WTC11 (cell line): ENCODE measurements around the gene GLE1. TPM values are rescaled to one million over a fixed set of nuclear protein-coding genes. Genes with fewer than 3 reads are reported as not detected.
A peak's percentile ranks its signal among the peaks of the same experiment; 100 is the strongest.

Experiments
- ATAC-seq: fragments of 200-7000 bp; cut with Tn5 transposase; 2 replicates; pipeline ENCODE4 v1.10.0; 2021; ENCODE audit warnings: mild to moderate bottlenecking, moderate library complexity
- CTCF ChIA-PET: fragments of 300-600 bp; sonication (Branson Sonifier 250); formaldehyde crosslinking; loops from one replicate; lab custom pipeline; 2021; ENCODE audit warnings: antibody characterized with exemption; lab: Charles Lee
- POLR2A ChIA-PET: fragments of 350-600 bp; sonication (Branson Sonifier 250); formaldehyde crosslinking; loops from one replicate; lab custom pipeline; 2021; ENCODE audit warnings: antibody characterized with exemption; lab: Charles Lee
- DNase-seq: peaks from one replicate; pipeline ENCODE4 v3.0.0; 2021; ENCODE audit warnings: low spot score
- H3K27ac Mint-ChIP-seq: 2 replicates; pipeline ENCODE4 v1.8.0; 2021; ENCODE audit warnings: mixed read lengths
- H3K27me3 Mint-ChIP-seq: 2 replicates; pipeline ENCODE4 v1.8.0; 2021; ENCODE audit warnings: low read depth, mild to moderate bottlenecking, moderate library complexity, mixed read lengths
- H3K36me3 Mint-ChIP-seq: 2 replicates; pipeline ENCODE4 v1.8.0; 2021; ENCODE audit warnings: mixed read lengths
- H3K4me1 Mint-ChIP-seq: 2 replicates; pipeline ENCODE4 v1.8.0; 2022; ENCODE audit warnings: mixed read lengths
- H3K4me3 Mint-ChIP-seq: 2 replicates; pipeline ENCODE4 v1.8.0; 2021; ENCODE audit warnings: mild to moderate bottlenecking, moderate library complexity, mixed read lengths
- H3K9me3 Mint-ChIP-seq: 2 replicates; pipeline ENCODE4 v1.8.0; 2021; ENCODE audit warnings: mixed read lengths
- AFF4 ChIP-seq: sonication (generic); formaldehyde crosslinking; IDR thresholded peaks from 2 replicates; pipeline ENCODE4 v1.8.1; 2023; ENCODE audit warnings: mild to moderate bottlenecking, missing genetic modification reagents, borderline replicate concordance
- ARID4B ChIP-seq: sonication (generic); formaldehyde crosslinking; IDR thresholded peaks from 2 replicates; pipeline ENCODE4 v1.8.0; 2023; ENCODE audit warnings: missing genetic modification reagents, mild to moderate bottlenecking, borderline replicate concordance
- ATF6 ChIP-seq: sonication (generic); formaldehyde crosslinking; IDR thresholded peaks from 2 replicates; pipeline ENCODE4 v1.8.1; 2023; ENCODE audit warnings: mild to moderate bottlenecking, missing genetic modification reagents
- FOXJ3 ChIP-seq: sonication (generic); formaldehyde crosslinking; IDR thresholded peaks from 2 replicates; pipeline ENCODE4 v1.9.0; 2021; ENCODE audit warnings: missing genetic modification reagents, mild to moderate bottlenecking, borderline replicate concordance
- GRHL2 ChIP-seq: fragments of 250-450 bp; sonication (Bioruptor Pico); IDR thresholded peaks from 2 replicates; pipeline ENCODE4 v1.8.0; 2022; ENCODE audit warnings: mild to moderate bottlenecking, moderate library complexity; ENCODE audit not compliant: insufficient replicate concordance, severe bottlenecking
- MLX ChIP-seq: sonication (generic); formaldehyde crosslinking; IDR thresholded peaks from 2 replicates; pipeline ENCODE4 v1.8.1; 2023; ENCODE audit warnings: mild to moderate bottlenecking, missing genetic modification reagents, moderate library complexity
- NFATC4 ChIP-seq: fragments of 250-450 bp; sonication (Bioruptor Pico); IDR thresholded peaks from 2 replicates; pipeline ENCODE4 v1.9.0; 2021; ENCODE audit warnings: mild to moderate bottlenecking
- NR3C1 ChIP-seq: sonication (generic); formaldehyde crosslinking; conservative IDR thresholded peaks from 2 replicates; pipeline ENCODE4 v1.8.1; 2023; ENCODE audit warnings: low read depth, mild to moderate bottlenecking, missing genetic modification reagents
- PREB ChIP-seq: sonication (generic); formaldehyde crosslinking; IDR thresholded peaks from 2 replicates; pipeline ENCODE4 v1.8.1; 2022; ENCODE audit warnings: mild to moderate bottlenecking, missing genetic modification reagents, moderate library complexity, borderline replicate concordance
- SMAD4 ChIP-seq: sonication (generic); formaldehyde crosslinking; IDR thresholded peaks from 2 replicates; pipeline ENCODE4 v1.8.0; 2022; ENCODE audit warnings: mild to moderate bottlenecking, missing genetic modification reagents
- SP1 ChIP-seq: sonication (generic); formaldehyde crosslinking; conservative IDR thresholded peaks from 2 replicates; pipeline ENCODE4 v1.8.1; 2022; ENCODE audit warnings: missing genetic modification reagents
- USF2 ChIP-seq: sonication (generic); formaldehyde crosslinking; IDR thresholded peaks from 2 replicates; pipeline ENCODE4 v1.8.1; 2023; ENCODE audit warnings: mild to moderate bottlenecking, missing genetic modification reagents, moderate library complexity
- ZBTB43 ChIP-seq: sonication (generic); formaldehyde crosslinking; IDR thresholded peaks from 2 replicates; pipeline ENCODE4 v1.8.1; 2023; ENCODE audit warnings: mild to moderate bottlenecking, missing genetic modification reagents
- ZNF416 ChIP-seq: fragments of 250-450 bp; sonication (Bioruptor Pico); IDR thresholded peaks from 2 replicates; pipeline ENCODE4 v1.9.0; 2021; ENCODE audit warnings: mild to moderate bottlenecking, inconsistent platforms
- ZNF512 ChIP-seq: sonication (generic); formaldehyde crosslinking; IDR thresholded peaks from 2 replicates; pipeline ENCODE4 v1.8.1; 2022; ENCODE audit warnings: missing genetic modification reagents, borderline replicate concordance
- total RNA-seq: library from RNA; stranded (reverse); gene quantifications from 3 replicates; pipeline ENCODE4 v1.2.3, GENCODE V29; 2021

Gene GLE1
- total RNA-seq, 1 experiment from 2014 or later: 19.7 TPM

GRCh38 chr9:128485414-128485855, 19.1 kb upstream of the GLE1 start:
- POLR2A ChIA-PET: no interaction called here
- Mint-ChIP-seq H3K36me3 (peaks cover 50% of the 10 kb centered on the region), H3K4me3 (no peak overlapping the region), H3K9me3 (no peaks in the 10 kb centered on the region), H3K27me3 (no peaks in the 10 kb centered on the region), H3K27ac (no peak overlapping the region), H3K4me1 (no peaks in the 10 kb centered on the region)
- peak; percentile 59 for ATAC-seq
- TF ChIP-seq PREB (CRISPR knock-in tag) (no peak), USF2 (CRISPR knock-in tag) (peak; percentile 29; the same call in 1 of the 2 replicates)
- CTCF ChIA-PET: interaction anchor here (0.7 to 2.2 kb wide), 4 partner anchors 10 to 124 kb away, joined by 3 to 11 read pairs (median 4); no protein-coding TSS in a partner anchor
- no peak for DNase-seq

- ChIA-PET POLR2A (no interaction called here), CTCF (interaction anchor here (2.2 kb wide), 1 partner anchor 9 kb away, joined by 6 read pairs; no protein-coding TSS in a partner anchor)
- no peak overlapping the region for H3K4me3 Mint-ChIP-seq
- no peak overlapping the region for H3K27ac Mint-ChIP-seq
- no peak for TF ChIP-seq ZNF512 (CRISPR knock-in tag)
- no peak for TF ChIP-seq MLX
- no peak for TF ChIP-seq ARID4B (CRISPR knock-in tag)
- TF ChIP-seq AFF4 (CRISPR knock-in tag): no peak
- peaks cover 48% of the 10 kb centered on the region for H3K36me3 Mint-ChIP-seq
- no peaks in the 10 kb centered on the region for H3K4me1 Mint-ChIP-seq
- ATAC-seq (no peak), DNase-seq (no peak)
- no peaks in the 10 kb centered on the region for H3K27me3 Mint-ChIP-seq
- no peaks in the 10 kb centered on the region for H3K9me3 Mint-ChIP-seq
Measured at GRCh38 chr9:128486201-128486600, 18.3 kb upstream of the GLE1 start.

GRCh38 chr9:128493424-128493823, 11.1 kb upstream of the GLE1 start:
- ChIA-PET POLR2A (no interaction called here), CTCF (no interaction called here)
- H3K27me3 Mint-ChIP-seq: no peaks in the 10 kb centered on the region
- no peak overlapping the region for H3K4me3 Mint-ChIP-seq
- DNase-seq (no peak), ATAC-seq (no peak)
- peaks cover 24% of the 10 kb centered on the region for H3K36me3 Mint-ChIP-seq
- no peaks in the 10 kb centered on the region for H3K9me3 Mint-ChIP-seq
- H3K27ac Mint-ChIP-seq: no peak overlapping the region
- H3K4me1 Mint-ChIP-seq: no peaks in the 10 kb centered on the region
- TF ChIP-seq NR3C1 (no peak), SMAD4 (no peak), NFATC4 (CRISPR knock-in tag) (no peak), SP1 (no peak), ATF6 (CRISPR knock-in tag) (no peak), ZBTB43 (no peak), FOXJ3 (no peak), ZNF416 (CRISPR knock-in tag) (no peak), GRHL2 (CRISPR knock-in tag) (no peak)
